SK-N-SH (cell line): Measurements from ENCODE around the gene SLC13A2. TPM values are rescaled to one million over a fixed set of nuclear protein-coding genes. Genes with fewer than 3 reads are reported as not detected.

ENCODE experiments used
- CTCF ChIA-PET: fragments of 300-600, 350-600 bp; formaldehyde crosslinking; extraction: SDS; loops from one replicate; lab custom pipeline; 2021; lab: Yijun Ruan, JAX
- POLR2A ChIA-PET: fragments of 350-600 bp; sonication (Branson Sonifier 250); formaldehyde crosslinking; extraction: SDS; loops from one replicate; lab custom pipeline; 2020; ENCODE audit warnings: antibody characterized with exemption, inconsistent platforms; lab: Yijun Ruan, JAX
- DNase-seq: peaks from one replicate; pipeline ENCODE4 v3.0.0; 2012
- H2AFZ ChIP-seq: fragments of 200-600 bp; sonication (generic); 2 replicates; pipeline ENCODE4 v1.8.1; 2016; ENCODE audit warnings: antibody characterized with exemption, mild to moderate bottlenecking, low read depth
- H3F3A ChIP-seq: fragments of 200-600 bp; sonication (generic); replicated peaks from 2 replicates; pipeline ENCODE3; 2016; ENCODE audit warnings: antibody characterized with exemption, mild to moderate bottlenecking; ENCODE audit not compliant: insufficient read depth
- H3K27ac ChIP-seq, 2 experiments: fragments of 200-500 bp in 1 of 2; fragments of 200-600 bp in 1 of 2; sonication (Bioruptor generic) in 1 of 2; sonication (generic), shearing (Covaris generic) in 1 of 2; 2 replicates each; pipeline versions ENCODE4 v1.5.1 to v1.6.1; 2014 to 2016; ENCODE audit warnings: low read depth in 2 of 2, inconsistent platforms in 1 of 2, low read length in 1 of 2, mild to moderate bottlenecking in 1 of 2, mixed read lengths in 1 of 2
- H3K27me3 ChIP-seq: fragments of 200-600 bp; sonication (generic), shearing (Covaris generic); 2 replicates; pipeline ENCODE4 v1.6.1; 2016; ENCODE audit warnings: mixed run types; ENCODE audit not compliant: insufficient read depth
- H3K36me3 ChIP-seq, 2 experiments: fragments of 200-500 bp in 1 of 2; fragments of 200-600 bp in 1 of 2; sonication (Bioruptor generic) in 1 of 2; sonication (generic) in 1 of 2; replicated peaks in 1 of 2; 2 replicates each; pipeline versions ENCODE3 to v1.5.1; 2014 to 2016; ENCODE audit warnings: low read length in 1 of 2, mild to moderate bottlenecking in 1 of 2; ENCODE audit not compliant: insufficient read depth in 2 of 2, control insufficient read depth in 1 of 2
- H3K4me1 ChIP-seq, 2 experiments: fragments of 200-500 bp in 1 of 2; fragments of 200-600 bp in 1 of 2; sonication (Bioruptor generic) in 1 of 2; sonication (generic), shearing (Covaris generic) in 1 of 2; 2 replicates each; pipeline versions ENCODE4 v1.5.1 to v1.6.1; 2014 to 2016; ENCODE audit warnings: low read depth in 1 of 2, low read length in 1 of 2, mixed run types in 1 of 2; ENCODE audit not compliant: insufficient read depth in 2 of 2, control insufficient read depth in 1 of 2
- H3K4me2 ChIP-seq: fragments of 200-600 bp; sonication (generic), shearing (Covaris generic); 2 replicates; pipeline ENCODE4 v1.6.1; 2017; ENCODE audit warnings: mixed run types
- H3K4me3 ChIP-seq, 2 experiments: fragments of 200-500 bp in 1 of 2; fragments of 200-600 bp in 1 of 2; sonication (Bioruptor generic) in 1 of 2; sonication (generic), shearing (Covaris generic) in 1 of 2; 2 replicates each; pipeline versions ENCODE4 v1.5.1 to v1.8.1; 2014 to 2016; ENCODE audit warnings: low read depth in 2 of 2, inconsistent platforms in 1 of 2, low read length in 1 of 2, mild to moderate bottlenecking in 1 of 2, mixed read lengths in 1 of 2, moderate library complexity in 1 of 2
- H3K79me2 ChIP-seq: fragments of 200-600 bp; sonication (generic); 2 replicates; pipeline ENCODE4 v1.8.1; 2017; ENCODE audit warnings: mild to moderate bottlenecking; ENCODE audit not compliant: insufficient read depth
- H3K9ac ChIP-seq: fragments of 200-600 bp; sonication (generic); 2 replicates; pipeline ENCODE4 v1.6.1; 2017; ENCODE audit warnings: mixed run types
- H3K9me2 ChIP-seq: fragments of 200-600 bp; sonication (generic); 2 replicates; pipeline ENCODE4 v1.6.1; 2017; ENCODE audit warnings: mixed run types
- H3K9me3 ChIP-seq: fragments of 200-600 bp; sonication (generic); 2 replicates; pipeline ENCODE4 v1.6.1; 2017; ENCODE audit warnings: mixed run types, mild to moderate bottlenecking, moderate library complexity
- H4K20me1 ChIP-seq: fragments of 200-600 bp; sonication (generic); 2 replicates; pipeline ENCODE4 v1.6.1; 2017; ENCODE audit warnings: mild to moderate bottlenecking, mixed run types; ENCODE audit not compliant: insufficient read depth
- CHD2 ChIP-seq: fragments of 150-350 bp; IDR thresholded peaks from 2 replicates; pipeline ENCODE4 v1.6.1; 2018; ENCODE audit warnings: low read length; ENCODE audit not compliant: partially characterized antibody
- MEF2A ChIP-seq: IDR thresholded peaks from 2 replicates; pipeline ENCODE4 v1.4.0; 2012; ENCODE audit warnings: low read depth, borderline replicate concordance
- MXI1 ChIP-seq: IDR thresholded peaks from 2 replicates; pipeline ENCODE4 v1.6.1; 2012; ENCODE audit warnings: mild to moderate bottlenecking, low read depth, low read length, improper control_type of control experiment
- RAD21 ChIP-seq: IDR thresholded peaks from 2 replicates; pipeline ENCODE4 v1.6.1; 2012; ENCODE audit warnings: mild to moderate bottlenecking, low read length
- RCOR1 ChIP-seq: fragments of 150-350 bp; IDR thresholded peaks from 2 replicates; pipeline ENCODE4 v1.6.1; 2017; ENCODE audit warnings: antibody characterized with exemption, low read length
- RFX5 ChIP-seq: IDR thresholded peaks from 2 replicates; pipeline ENCODE4 v1.6.1; 2012; ENCODE audit warnings: mild to moderate bottlenecking, improper control_type of control experiment, low read length
- TAF1 ChIP-seq: IDR thresholded peaks from 2 replicates; pipeline ENCODE4 v1.6.1; 2012; ENCODE audit warnings: low read depth, mild to moderate bottlenecking, low read length, moderate library complexity, borderline replicate concordance
- TCF12 ChIP-seq: IDR thresholded peaks from 2 replicates; pipeline ENCODE4 v1.4.0; 2012
- WGBS: methylation state at CpG from one replicate; pipeline ENCODE4 v1.1.6; 2017; ENCODE audit warnings: low lambda C conversion rate; 5-methylcytosine and 5-hydroxymethylcytosine counted together
- polyA plus RNA-seq, 3 experiments: library from polyadenylated mRNA; depleted of rRNA; stranded (reverse); fragments of >200 nt; gene quantifications; 2 replicates each; pipeline ENCODE4 v1.2.3, GENCODE V29; 2012

Gene SLC13A2
- polyA plus RNA-seq, 1 of the 3 experiments (the other 2 are of a cell fraction): not detected

DNA sequence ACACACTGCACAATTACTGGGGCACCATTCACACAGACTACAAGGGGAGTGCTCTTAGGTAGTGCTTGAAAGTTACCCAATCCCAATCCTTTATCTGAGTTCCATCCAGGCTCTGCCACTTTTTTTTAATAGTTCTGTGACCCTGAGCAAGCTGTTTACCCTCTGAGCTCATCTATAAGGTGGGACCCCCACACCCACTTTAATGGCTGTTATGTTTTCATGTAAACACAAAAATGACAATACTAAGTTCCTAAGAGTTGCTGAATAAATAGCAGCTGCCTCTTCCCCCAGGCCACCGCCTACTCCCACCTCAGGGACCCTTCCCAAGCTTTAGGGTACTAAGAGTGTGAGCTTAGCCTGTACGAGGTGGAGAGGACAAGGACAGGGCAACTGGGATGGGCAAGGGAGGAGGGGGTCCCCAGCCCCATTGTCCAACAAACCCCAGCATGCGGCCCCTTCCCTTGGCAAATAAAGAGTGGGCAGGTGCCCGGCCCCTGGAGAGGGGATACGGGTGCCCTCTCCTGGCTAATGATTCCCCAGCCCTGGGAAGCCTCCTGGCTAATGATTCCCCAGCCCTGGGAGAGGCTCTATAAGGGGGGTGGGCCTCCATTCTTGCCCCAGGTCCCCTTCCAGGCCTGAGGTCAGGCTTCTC lies 14.6 kb downstream of the SLC13A2 start:
- CTCF ChIA-PET: interaction anchor here (1.2 to 3.7 kb wide), 5 partner anchors 7 to 60 kb away, joined by 4 to 23 read pairs (median 5); no protein-coding TSS in a partner anchor
- no peaks in the 10 kb centered on the region for H3F3A ChIP-seq
- H3K27me3 ChIP-seq: peaks cover 20% of the 10 kb centered on the region; the same call in 1 of the 2 replicates
- H3K9me3 ChIP-seq: no peaks in the 10 kb centered on the region
- no peak overlapping the region for H2AFZ ChIP-seq
- POLR2A ChIA-PET: interaction anchor here (1.1 kb wide), 1 partner anchor 117 kb away, joined by 3 read pairs; the partner anchor contains the start of gene SARM1
- H4K20me1 ChIP-seq: no peaks in the 10 kb centered on the region
- H3K4me3 ChIP-seq: no peak overlapping the region
- no peaks in the 10 kb centered on the region for H3K4me1 ChIP-seq
- no peaks in the 10 kb centered on the region for H3K36me3 ChIP-seq
- no peaks in the 10 kb centered on the region for H3K79me2 ChIP-seq
- 43% methylated on average over 5 of the region's 5 CpGs for WGBS
- H3K9me2 ChIP-seq: no peaks in the 10 kb centered on the region
- no peak overlapping the region for H3K27ac ChIP-seq
- no peak overlapping the region for H3K4me2 ChIP-seq
- no peak for DNase-seq
- no peak for TF ChIP-seq TCF12
- no peak for TF ChIP-seq CHD2
- TF ChIP-seq RCOR1: no peak
- no peak for TF ChIP-seq RAD21
- no peak overlapping the region for H3K9ac ChIP-seq

DNA sequence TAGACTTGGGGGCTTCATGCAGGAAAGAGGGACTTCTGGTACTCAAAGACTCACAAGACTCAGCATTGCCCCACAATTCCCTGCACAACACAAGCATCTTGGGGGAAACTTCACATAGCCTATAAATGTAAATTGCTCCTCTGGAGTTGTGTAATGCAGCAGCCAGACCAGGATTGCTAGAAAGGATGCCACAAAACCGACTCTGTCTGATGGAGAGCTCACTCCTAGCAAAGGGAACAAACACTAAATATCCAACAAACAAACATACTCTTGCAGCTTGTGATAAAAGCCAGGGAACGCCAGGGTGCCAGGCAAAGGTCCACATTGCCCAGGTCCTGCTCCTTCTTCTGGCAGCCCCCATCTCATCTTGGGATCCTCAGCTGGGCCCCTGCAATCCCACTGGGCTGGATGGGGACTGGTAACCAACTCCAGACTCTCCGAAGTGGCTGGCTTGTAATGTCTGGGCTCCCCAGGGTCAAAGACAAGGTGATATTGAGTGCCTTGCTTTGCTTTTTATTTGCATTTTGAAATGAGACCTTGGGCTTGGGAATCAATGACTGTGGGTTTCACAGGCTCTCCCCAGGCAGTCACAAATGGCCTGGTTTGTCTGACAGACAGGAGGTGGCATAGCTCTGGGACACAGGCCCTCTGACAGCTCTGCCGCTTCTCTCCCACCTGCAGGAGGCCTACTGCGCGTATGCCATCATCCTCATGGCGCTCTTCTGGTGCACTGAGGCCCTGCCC lies 15.3 kb downstream of the SLC13A2 start:
- WGBS: 50% methylated on average over 6 of the region's 7 CpGs
- Histone ChIP-seq H3K9ac (no peak overlapping the region), H3K27ac (no peak overlapping the region), H3K9me3 (no peaks in the 10 kb centered on the region)
- no peak for DNase-seq
- TF ChIP-seq RCOR1: no peak
- no peak for TF ChIP-seq MEF2A
- no peak for TF ChIP-seq MXI1
- no peak for TF ChIP-seq TAF1
- TF ChIP-seq, all 33 proteins: peak for 0
- Histone ChIP-seq H2AFZ (no peak overlapping the region), H3K27me3 (peaks cover 13% of the 10 kb centered on the region; the same call in 1 of the 2 replicates), H4K20me1 (no peaks in the 10 kb centered on the region), H3K9me2 (no peaks in the 10 kb centered on the region), H3K4me3 (no peak overlapping the region), H3K36me3 (no peaks in the 10 kb centered on the region), H3F3A (no peaks in the 10 kb centered on the region), H3K4me1 (no peaks in the 10 kb centered on the region), H3K79me2 (no peaks in the 10 kb centered on the region), H3K4me2 (no peak overlapping the region)
- POLR2A ChIA-PET: interaction anchor here (1.1 kb wide), 1 partner anchor 117 kb away, joined by 3 read pairs; the partner anchor contains the start of gene SARM1
- CTCF ChIA-PET: interaction anchor here (1.2 to 2.2 kb wide), 4 partner anchors 11 to 59 kb away, joined by 4 to 7 read pairs (median 4); no protein-coding TSS in a partner anchor

DNA sequence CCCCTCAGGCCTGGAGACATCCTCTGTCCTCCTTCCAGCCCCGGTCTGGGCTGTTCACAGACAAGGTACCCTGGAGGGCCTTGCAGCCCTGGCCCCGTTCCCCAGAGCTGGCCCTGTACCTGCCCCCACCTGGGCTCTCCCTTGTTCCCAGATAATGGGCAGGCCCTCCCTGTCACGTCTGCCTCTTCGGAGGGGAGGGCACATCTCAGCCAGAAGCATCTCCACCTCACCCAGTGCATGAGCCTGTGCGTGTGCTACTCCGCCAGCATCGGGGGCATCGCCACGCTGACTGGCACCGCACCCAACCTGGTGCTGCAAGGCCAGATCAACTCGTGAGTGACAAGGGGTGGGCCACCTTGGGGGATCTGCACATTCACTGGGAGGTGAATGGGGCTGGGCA lies 17.8 kb downstream of the SLC13A2 start:
- H3K36me3 ChIP-seq: no peaks in the 10 kb centered on the region
- 0 out of 2 replicates have a peak, but pooled peaks cover 7% of the 10 kb centered on the region for H3K27me3 ChIP-seq
- H3K9me2 ChIP-seq: no peaks in the 10 kb centered on the region
- H4K20me1 ChIP-seq: no peaks in the 10 kb centered on the region
- no peak for TF ChIP-seq RFX5
- POLR2A ChIA-PET: no interaction called here
- no peak overlapping the region for H3K9ac ChIP-seq
- DNase-seq: no peak
- no peaks in the 10 kb centered on the region for H3K9me3 ChIP-seq
- CTCF ChIA-PET: interaction anchor here (7.5 to 9.1 kb wide), 2 partner anchors 47 to 57 kb away, joined by 87 to 117 read pairs; no protein-coding TSS in a partner anchor
- H3F3A ChIP-seq: no peaks in the 10 kb centered on the region
- no peak overlapping the region for H3K4me3 ChIP-seq
- no peak overlapping the region for H3K27ac ChIP-seq
- H3K79me2 ChIP-seq: no peaks in the 10 kb centered on the region
- WGBS: 8% methylated on average over 2 of the region's 11 CpGs
- peaks cover 0 to 2% of the 10 kb centered on the region in 2 experiments; a peak in 1 of 4 replicates for H3K4me1 ChIP-seq
- H3K4me2 ChIP-seq: no peak overlapping the region
- H2AFZ ChIP-seq: no peak overlapping the region
